Frontal cortex (tissue), 4 donors: ENCODE results near the gene ASIC2. TPM values are rescaled to one million over a fixed set of nuclear protein-coding genes. Genes with fewer than 3 reads are reported as not detected.
"Not testable (repeated sequence)": the region's sequence is repeated elsewhere in the genome, so short reads cannot be mapped to it uniquely, and the experiment has no call there.

ENCODE experiments used
- DNase-seq, 2 donors: peaks; one replicate each; pipeline ENCODE4 v3.0.0; 2012; ENCODE audit warnings: low spot score in 2 of 2
- FAIRE-seq: peaks from 2 replicates; lab custom pipeline; 2012; peaks lifted over from hg19 to GRCh38; lab: Jason Lieb, UNC
- total RNA-seq: library from RNA; depleted of rRNA; stranded (reverse); fragments of >200 nt; gene quantifications from one replicate; pipeline ENCODE4 v1.2.3, GENCODE V29; 2014
- donor health status: control.
- donor health status: control.
- donor health status: control.

Gene ASIC2
- total RNA-seq, 1 donor from 2014 or later, result 28.9 TPM

DNA sequence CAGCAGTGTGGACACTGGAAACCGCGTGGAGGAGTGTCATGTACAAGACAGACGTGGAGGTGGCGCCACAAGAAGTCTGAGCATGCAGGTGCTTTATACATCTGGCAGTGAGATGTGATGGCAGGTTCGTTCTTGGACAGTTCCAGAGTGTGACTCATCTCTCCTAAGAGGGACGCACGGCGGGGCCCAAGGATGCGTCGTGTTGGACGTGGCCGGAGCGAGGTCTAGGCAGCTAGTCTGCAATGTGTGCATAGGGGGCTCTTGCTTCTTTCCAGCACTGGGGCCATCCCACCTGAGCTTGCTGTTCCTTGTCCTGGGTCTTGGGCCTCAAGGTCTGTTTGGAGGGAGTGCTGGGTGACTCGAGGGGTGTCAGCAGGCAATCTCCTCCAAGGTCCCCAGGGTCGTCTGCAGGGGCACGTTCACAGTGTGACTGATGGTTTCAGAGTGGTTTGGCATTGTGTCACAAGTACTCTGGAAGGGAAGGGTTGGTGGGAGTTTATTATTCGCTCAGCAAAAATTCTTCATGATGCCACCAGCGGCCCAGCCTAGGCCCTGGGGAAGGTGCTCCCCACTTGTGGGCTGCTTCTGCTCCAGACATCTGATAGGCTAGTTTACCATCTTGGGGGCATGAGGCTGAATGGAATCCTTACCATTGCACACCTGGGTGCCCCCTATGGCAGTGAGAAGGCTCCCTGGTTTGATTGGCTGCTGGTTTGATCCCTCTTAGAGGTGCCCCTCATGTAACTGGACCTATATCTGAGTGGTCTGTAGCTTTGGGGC, 279.3 kb downstream of the ASIC2 start:
- no peak for FAIRE-seq

DNA sequence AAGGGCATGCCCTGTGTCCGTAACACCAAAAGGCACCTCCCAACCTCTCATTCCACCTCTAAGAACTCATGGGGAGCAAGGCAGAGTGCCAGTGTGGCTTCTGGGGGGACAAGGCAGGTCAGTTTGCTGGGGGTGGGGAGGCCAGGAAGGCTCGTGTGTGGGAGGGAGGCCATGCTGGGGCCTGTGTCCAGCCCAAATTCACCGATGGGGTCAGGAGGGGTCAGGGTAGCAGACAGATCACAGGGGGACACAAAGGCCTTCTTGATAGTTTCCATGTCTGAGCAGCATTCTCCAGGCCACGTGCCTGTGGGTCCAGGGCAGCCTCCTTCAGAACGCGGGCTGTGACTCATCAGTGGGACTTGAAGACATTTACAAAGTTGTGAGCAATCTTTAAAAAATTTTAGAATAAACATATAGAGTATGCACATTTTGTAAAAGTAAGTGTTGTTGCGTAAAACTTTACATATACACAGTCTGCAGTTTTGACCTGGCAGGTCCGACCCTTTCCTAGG, 280.5 kb downstream of the ASIC2 start:
- DNase-seq (no peak), FAIRE-seq (no peak)

More for the DNA sequence above, 279.3 kb downstream of the ASIC2 start:
- no peak for DNase-seq

DNA sequence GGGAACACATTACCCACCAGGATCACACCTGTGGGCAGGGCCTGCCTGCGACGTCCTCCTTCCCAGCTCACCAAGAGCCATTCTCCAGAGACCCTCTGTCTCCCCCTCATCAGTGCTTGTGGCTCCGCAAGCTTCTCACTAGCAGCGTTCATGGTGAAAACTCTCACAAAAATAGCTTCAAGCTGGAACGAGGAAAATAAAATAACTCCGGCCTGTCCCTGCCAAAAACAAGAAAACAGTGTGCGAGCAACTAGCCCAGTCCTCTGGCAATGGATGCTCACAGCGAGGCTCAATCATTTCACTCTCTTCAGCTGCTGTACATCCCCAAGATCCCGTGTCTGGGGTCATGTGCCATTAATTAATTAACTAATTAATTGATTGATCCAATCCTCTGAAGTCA, 283.5 kb downstream of the ASIC2 start:
- FAIRE-seq (no peak), DNase-seq (no peak)

DNA sequence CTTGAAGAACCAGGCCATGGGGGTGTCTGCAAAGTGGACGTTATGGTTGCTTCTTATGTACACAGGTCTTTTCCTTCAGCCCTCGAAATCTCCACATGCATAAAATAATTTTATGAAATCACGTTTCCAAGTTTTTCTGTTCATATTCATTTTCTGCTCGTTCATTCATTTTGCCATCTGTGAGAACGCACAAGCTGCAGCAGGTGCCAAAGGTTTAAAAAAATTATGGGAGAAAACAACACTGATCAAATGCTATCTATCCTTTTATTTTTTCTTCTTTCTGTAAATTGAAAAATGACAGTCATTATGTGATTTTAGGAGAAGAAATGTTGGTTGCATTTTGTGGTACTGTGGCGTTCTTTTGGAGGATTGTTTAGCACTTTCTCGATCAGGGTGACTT, 285.9 kb downstream of the ASIC2 start:
- DNase-seq (no peak), FAIRE-seq (no peak)

DNA sequence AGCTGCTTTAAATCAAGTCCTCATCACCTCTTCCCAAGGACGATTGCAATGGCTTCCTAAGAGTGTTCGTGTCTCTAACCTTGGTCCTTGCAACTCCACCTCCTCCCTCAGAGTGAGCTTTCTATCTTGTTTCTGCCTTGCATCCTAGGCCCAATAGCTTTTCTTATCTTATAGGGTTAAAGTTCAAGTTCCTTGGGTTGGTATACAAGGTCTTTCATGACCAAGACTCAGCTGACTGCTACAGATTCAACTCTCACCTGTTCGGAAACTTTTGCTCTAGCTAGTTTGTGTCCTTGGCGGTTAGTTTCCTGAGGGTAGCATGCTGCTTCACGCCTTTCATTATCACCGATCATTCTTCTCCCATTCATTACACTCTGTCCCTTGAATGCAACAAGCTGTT, 290.8 kb downstream of the ASIC2 start:
- no peak for FAIRE-seq

DNA sequence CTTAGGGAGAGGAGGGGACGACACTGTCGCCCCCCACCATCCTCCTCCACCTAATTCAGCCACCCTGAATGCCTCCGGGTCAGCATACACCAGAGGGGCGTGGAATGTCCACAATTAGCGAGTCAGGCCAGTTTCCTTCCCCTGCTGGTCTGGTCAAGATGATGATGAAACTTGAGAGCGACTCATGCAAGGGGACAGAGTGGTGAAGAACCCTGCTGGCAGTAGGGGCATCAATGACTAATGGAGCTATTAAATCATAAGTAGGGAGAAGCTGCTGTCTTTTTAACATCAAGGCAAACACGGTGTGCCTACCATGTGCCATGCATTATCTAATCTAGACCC, 294.2 kb downstream of the ASIC2 start:
- FAIRE-seq (no peak), DNase-seq (no peak)

More for the DNA sequence above, 290.8 kb downstream of the ASIC2 start:
- DNase-seq, result no peak

DNA sequence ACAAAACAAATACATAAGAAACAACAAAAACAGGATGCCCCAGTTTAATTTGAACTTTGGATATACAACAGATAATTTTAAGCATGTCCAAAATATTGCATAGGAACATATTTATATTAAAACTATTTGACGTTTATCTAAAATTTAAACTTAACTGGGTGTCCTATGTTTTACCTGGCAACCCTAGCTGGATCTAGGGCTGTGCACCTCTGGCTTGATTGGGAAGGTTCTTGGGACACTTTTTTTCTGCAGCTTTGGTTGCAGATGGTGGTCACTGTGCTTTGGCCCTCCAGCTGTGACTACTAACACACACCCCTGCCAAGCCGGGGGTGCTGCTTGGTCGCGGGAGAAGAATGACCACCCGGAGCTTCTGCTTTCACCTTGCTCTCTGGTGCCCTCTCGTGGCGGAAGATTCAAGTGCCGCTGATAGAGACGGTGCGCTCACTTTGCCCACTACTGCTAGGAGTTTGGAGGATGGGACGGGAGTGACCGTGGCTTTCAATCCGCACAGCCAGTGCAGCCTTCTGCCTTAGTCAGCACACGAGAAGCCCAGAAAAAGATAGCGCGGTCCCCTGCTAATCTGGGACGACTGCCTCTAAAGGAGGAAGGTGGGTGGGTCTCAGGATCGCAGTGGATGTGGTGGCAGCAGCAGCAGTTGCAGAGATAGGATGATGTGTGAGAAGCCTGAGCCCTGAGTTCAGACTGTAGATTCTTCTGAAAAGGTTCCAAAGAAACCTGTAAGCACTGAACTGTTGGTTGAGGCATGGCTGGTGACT, 294.8 kb downstream of the ASIC2 start:
- DNase-seq (peak in 1 of 2 donors; percentile 70), FAIRE-seq (no peak)

DNA sequence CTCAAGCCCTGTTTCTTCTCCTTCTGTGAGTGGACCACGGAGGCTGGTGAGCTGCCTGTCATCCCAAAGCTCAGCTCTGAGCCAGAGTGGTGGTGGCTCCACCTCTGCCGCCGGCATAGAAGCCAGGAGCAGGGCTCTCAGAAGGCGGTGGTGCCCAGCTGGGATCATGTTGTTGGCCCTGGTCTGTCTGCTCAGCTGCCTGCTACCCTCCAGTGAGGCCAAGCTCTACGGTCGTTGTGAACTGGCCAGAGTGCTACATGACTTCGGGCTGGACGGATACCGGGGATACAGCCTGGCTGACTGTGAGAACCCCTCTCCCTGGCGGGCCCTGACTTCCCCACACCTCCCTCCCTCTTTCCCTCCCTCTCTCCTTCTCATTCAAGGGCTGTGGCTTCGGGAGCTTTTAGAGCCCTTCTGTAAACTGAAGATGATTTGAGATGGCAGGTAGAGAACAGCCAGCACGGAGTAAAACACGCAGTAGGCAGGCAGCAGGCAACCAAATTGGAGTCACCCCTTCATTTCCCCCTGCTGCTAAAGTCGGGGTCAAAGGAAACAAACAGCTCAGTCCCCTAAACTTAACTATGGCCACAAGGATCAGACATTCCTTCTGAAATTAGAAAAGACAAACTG, 297.6 kb downstream of the ASIC2 start:
- FAIRE-seq (no peak), DNase-seq (no peak)

DNA sequence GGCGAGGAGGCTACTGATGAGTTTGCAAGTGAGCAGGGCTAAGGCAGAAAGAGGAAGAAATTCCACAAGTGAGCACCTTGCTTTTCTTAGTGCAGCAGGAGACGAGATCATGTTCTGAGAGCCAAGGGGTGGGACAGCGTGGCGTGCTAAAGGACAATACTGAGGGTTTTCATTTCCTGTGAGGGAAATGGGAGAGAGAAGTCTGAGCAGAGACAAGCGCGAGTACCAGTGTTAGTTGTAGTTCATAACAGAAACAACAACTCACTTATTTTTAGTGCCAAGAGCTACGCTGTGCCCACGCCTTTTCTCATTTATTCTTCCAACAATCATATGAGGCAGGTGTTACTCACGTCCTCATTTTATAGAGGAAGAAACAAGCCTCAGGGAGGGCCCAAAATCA, 299.1 kb downstream of the ASIC2 start:
- no peak for FAIRE-seq
- peak in 1 of 2 donors; percentile 48 for DNase-seq

DNA sequence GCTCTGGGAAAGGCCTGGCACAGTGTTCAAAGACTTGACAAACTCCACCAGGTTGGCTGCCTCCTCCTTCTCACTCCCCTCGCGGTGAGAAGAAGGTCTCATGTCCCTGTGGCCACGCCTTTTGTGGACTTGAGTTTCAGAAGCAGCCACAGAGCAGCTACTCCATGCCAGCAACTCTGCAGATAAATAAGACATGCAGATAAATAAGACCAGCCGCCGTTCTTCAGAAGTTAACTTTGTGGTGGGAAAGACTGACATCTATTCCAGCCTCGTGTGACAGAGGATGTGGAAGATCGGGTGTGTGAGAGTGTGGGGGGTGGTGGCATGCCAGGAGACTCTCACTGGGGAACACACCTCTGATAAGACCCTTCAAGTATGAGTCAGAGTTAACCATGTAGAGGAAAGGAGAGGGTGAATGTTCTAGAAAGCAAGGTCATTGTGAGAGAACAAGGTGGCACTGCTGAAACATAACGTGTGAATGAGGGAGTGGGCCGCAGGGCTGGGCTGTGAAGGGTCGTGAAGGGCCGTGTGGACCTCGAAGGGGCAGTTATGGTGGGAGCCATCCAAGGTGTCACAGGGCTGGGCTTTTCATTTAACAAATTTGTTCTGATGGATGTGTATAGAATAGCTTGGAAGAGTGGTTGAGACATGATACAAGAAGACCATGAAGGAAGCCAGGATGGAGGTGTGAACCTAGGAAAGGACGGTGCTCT, 300.6 kb downstream of the ASIC2 start:
- FAIRE-seq (no peak), DNase-seq (peak in 1 of 2 donors; percentile 2)

DNA sequence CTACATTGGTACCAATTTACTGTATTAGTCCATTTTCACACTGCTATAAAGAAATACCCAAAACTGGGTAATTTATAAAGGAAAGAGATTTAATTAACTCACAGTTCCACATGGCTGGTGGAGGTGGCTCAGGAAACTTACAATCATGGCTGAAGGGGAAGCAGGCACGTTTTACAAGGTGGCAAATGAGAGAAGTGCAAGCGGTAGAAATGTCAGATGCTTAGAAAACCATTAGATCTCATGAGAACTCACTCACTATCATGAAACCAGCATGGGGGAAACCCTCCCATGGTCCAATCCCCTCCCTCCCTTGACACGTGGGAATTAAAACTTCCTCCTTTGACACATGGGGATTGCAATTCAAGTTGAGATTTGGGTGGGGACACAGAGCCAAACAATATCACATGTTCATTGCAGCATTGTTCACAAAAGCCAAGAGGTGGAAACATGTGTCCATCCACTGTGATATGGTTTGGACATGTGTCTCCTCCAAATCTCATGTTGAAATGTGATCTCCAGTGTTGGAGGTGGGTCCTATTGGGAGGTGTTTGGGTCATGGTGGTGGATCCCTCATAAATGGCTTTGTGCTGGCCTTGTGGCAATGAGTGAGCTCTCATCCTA, 304.5 kb downstream of the ASIC2 start:
- FAIRE-seq (no peak), DNase-seq (no peak)

DNA sequence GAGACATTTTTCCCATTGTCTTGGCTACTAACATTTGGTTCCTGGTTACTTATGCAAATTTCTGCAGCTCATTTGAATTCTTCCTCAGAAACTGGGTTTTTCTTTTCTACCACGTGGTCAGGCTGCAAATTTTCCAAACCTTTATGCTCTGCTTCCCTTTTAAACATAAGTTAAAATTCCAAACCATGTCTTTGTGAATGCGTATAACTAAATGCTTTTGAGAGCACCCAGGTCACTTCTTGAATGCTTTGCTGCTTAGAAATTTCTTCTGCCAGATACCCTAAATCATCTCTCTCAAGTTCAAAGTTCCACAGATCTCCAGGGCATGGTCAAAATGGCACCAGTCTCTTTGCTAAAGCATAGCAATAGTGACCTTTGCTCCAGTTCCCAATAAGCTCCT, 305.2 kb downstream of the ASIC2 start:
- not testable (repeated sequence) for FAIRE-seq, DNase-seq

DNA sequence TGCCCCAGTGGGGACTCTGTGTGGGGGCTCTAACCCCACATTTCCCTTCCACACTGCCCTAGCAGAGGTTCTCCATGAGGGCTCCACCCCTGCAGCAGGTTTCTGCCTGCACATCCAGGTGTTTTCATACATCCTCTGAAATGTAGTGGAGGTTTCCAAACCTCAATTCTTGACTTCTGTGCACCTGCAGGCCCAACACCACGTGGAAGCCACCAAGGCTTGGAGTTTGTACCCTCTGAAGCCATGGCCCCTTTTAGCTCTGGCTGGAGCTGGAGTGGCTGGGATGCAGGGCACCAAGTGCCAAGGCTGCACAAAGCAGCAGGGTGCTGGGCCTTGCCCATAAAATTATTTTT, 305.7 kb downstream of the ASIC2 start:
- not testable (repeated sequence) for DNase-seq, FAIRE-seq

DNA sequence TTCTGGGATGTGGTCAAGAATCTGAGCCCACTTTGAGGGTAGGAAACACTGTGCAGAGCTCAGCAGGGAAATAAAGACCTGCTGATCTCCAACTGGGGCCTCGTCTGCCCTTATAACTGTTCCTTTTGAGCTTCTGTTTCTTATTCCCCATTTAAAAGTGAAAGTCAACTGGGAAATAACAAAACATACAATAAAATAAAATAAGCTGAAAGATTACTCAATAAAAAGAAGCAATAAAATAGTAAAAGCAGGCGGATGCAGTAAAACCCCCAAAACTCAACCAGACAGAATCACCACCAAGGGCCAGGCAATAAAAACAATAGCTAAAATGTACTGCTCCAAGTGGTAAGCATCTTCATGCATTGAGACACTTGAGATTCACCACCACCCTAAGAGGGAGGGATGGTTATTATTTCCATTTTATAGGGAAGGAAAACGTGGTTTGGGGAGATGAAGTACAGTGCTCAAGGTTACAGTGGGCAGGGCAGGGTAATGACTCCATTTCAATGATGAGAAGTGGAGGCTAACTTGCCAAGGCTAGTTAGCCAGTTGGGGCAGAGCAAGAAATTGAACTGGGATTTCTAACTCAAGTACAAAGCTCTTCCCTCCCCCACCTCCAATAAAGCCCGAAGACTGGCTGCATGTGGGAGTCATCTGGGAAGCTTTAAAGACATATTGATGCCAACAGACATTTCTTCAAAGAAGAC, 307.9 kb downstream of the ASIC2 start:
- no peak for FAIRE-seq
- no peak for DNase-seq

DNA sequence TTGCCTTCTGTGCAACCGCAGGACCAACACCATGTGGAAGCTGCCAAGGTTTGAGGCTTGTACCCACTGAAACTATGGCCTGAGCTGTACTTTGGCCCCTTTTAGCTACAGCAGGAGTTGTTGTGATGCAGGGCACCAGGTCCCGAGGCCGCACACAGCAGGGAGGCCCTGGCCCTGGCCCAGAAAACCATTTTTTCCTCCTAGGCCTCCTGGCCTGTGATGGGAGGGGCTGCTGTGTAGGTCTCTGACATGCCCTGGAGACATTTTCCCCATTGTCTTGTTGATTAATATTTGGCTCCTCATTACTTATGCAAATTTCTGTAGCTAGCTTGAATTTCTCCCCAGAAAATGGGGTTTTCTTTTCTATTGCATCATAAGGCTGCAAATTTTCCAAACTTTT, 311.5 kb downstream of the ASIC2 start:
- not testable (repeated sequence) for DNase-seq, FAIRE-seq

DNA sequence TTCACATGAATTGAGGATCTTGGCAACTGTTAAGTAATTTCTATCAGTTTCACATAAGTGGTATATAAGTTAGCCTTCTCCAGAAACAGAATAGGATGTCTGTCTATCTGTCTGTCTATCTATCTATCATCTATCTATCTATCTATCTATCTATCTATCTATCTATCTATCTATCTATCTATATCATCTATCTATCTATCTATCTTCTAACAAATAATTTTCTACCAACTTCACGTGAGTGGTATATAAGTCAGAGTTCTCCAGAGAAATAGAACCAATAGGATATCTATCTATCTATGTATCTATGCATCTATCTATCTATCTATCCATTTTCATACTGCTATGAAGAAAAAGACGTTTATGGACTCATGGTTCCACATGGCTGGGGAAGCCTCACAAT, 312.9 kb downstream of the ASIC2 start:
- FAIRE-seq, result no peak
- DNase-seq, result no peak

DNA sequence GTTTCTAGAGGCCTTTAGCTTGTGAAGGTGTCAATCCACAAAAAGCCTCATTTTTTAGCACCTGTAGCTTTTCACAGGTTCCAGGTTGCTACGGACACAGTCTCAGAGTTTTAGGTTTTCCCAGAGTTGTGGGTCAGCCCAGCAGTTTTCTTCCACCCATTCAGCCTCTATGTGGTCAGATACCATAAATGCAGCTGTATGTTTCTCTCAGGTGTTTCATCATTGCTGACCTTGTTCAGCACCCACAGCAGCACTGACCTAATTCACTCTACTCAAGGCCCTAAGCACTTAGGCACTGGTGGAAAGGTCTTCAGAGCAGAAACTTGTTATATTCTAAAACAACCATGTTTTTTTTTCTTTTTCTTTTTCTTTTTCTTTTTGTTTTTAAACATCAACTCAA, 316.5 kb downstream of the ASIC2 start:
- DNase-seq (no peak), FAIRE-seq (no peak)

DNA sequence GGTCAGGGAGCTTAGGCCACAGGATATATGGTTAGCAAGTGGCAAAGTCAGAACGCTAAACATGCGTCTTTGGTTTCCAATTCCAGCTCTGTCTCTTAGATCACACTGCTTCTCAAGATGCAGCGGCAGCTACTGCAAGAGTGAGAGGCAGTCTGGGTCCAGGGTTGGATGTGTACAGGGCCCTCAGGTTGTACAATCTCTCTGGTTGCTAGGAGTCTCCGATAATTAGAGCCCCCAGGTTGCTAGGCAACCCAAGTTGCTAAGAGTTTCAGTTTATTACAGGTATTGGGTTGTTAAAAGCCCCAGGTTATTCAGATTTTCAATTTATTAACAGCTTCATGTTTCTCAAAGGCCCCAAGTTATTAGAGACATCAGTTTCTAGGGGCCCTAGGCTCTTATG, 317.0 kb downstream of the ASIC2 start:
- DNase-seq (no peak), FAIRE-seq (no peak)

DNA sequence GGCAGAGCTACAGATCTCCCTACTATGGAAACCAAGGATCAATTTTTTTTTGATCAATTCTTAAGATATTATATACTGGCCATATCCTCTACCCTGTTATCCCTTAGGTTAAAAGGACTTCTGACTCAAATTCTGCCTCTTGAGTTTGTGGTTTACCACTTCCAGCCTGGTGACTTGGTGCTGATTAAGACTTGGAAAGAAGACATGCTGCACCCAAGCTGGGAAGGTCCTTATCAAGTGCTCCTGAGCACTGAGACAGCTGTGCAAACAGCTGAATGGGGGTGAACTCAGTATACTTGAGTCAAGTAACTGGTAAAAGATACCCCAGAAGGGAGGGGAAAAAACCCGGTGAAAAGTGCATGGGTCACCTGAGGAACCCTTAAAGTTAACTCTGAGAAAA, 321.9 kb downstream of the ASIC2 start:
- DNase-seq, result no peak
- FAIRE-seq, result no peak
